Kidney (tissue), 14 donors: ENCODE results near the gene MLLT10. TPM values are rescaled to one million over a fixed set of nuclear protein-coding genes. Genes with fewer than 3 reads are reported as not detected.

Experiments used
- DNase-seq, 5 donors: peaks; one replicate each; pipeline ENCODE4 v3.0.0-alpha.2; 2013 to 2020
- FAIRE-seq: peaks from 2 replicates; lab custom pipeline; 2012; peaks lifted over from hg19 to GRCh38; lab: Jason Lieb, UNC
- H3K27ac ChIP-seq, 2 donors: one replicate each; pipeline ENCODE4 v1.7.0; 2013; ENCODE audit warnings: low read depth in 2 of 2, low read length in 2 of 2, inconsistent platforms in 1 of 2
- H3K27me3 ChIP-seq: one replicate; pipeline ENCODE4 v1.7.1; 2013; ENCODE audit warnings: low read length, inconsistent platforms; ENCODE audit not compliant: control insufficient read depth, insufficient read depth
- H3K36me3 ChIP-seq, 3 donors: one replicate each; pipeline versions ENCODE4 v1.7.0 to v1.7.1; 2013; ENCODE audit warnings: low read length in 3 of 3, control low read depth in 1 of 3, inconsistent platforms in 1 of 3; ENCODE audit not compliant: insufficient read depth in 3 of 3, control insufficient read depth in 2 of 3
- H3K4me1 ChIP-seq, 3 donors: one replicate each; pipeline versions ENCODE4 v1.7.0 to v1.7.1; 2013; ENCODE audit warnings: low read length in 3 of 3, inconsistent platforms in 1 of 3, low read depth in 1 of 3; ENCODE audit not compliant: control insufficient read depth in 2 of 3, insufficient read depth in 2 of 3
- H3K4me3 ChIP-seq, 3 donors: one replicate each; pipeline versions ENCODE4 v1.7.0 to v1.8.1; 2013; ENCODE audit warnings: low read length in 3 of 3, control low read depth in 1 of 3, inconsistent platforms in 1 of 3
- H3K9ac ChIP-seq, 3 donors: one replicate each; pipeline versions ENCODE4 v1.7.0 to v1.7.1; 2013; ENCODE audit warnings: low read length in 3 of 3, control low read depth in 1 of 3, inconsistent platforms in 1 of 3
- H3K9me3 ChIP-seq, 3 donors: one replicate each; pipeline versions ENCODE4 v1.7.0 to v1.7.1; 2013; ENCODE audit warnings: low read length in 3 of 3, control low read depth in 1 of 3, inconsistent platforms in 1 of 3; ENCODE audit not compliant: control insufficient read depth in 2 of 3, insufficient read depth in 1 of 3
- intact Hi-C: fragments of 100-400 bp; cut with DNase I; formaldehyde crosslinking; loops from one replicate; pipeline ENCODE4 v1.11.1; 2022
- polyA plus RNA-seq: library from polyadenylated mRNA; stranded (reverse); fragments of 350-450 nt; fragmentation: Illumina TruSeq; extraction: RNeasy Lipid Tissue Mini Kit (QIAGEN cat#74804); gene quantifications from one replicate; pipeline ENCODE4 v1.2.3, GENCODE V29; 2014; ENCODE audit warnings: low read depth, low replicate concordance; ENCODE audit not compliant: insufficient read depth
- total RNA-seq: library from RNA; stranded (reverse); fragmentation: NEBNext Ultra II Directional; extraction: Animal tissue kit (Norgen Biotek cat#: 25700); gene quantifications from one replicate; pipeline ENCODE4 v1.2.1, GENCODE V29; 2021
- TF ChIP-seq, protein P1 (sequence below): IDR thresholded peaks from 3 replicates; pipeline ENCODE4 v1.5.1; 2012; ENCODE audit warnings: mild to moderate bottlenecking, moderate library complexity, borderline replicate concordance; ENCODE audit not compliant: insufficient read depth; ENCODE audit errors: extremely low read depth
- donor health status: control.
- donor health status: control.
- donor health status: control.
- donor health status: control.
- donor health status: control.
- donor health status: DM: yes; HTN: yes; CAD: no.
- donor health status: Normal renal cell carcinoma (clear cell type).

Gene MLLT10
- total and polyA plus RNA-seq, 2 donors from 2014 or later = 11.0 to 54.2 TPM

DNA sequence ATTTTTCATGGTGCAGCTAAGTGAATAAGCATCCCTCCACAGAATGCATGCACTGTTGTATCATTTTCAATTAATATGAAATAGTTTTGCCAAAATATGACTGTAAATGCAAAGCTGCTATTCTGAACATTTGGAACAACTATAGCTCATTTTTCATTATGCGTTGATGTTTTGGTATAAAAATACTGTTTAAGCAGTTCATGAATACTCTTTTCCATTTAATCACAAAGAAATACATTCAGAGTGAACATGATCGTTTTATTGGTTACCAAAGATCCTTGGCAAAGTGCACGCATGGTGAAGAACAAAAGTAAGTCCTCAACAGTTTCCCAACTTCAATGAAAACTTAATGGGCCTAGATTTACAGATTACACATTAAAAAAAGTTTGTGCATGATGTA lies 41.6 kb upstream of the MLLT10 start:
- intact Hi-C loops = no loop called here
- Histone ChIP-seq H3K9ac (no peak overlapping the region), H3K9me3 (no peaks in the 10 kb centered on the region), H3K4me1 (peaks cover 0 to 2% (median 0%) of the 10 kb centered on the region in 3 donors), H3K27ac (no peak overlapping the region), H3K27me3 (no peaks in the 10 kb centered on the region), H3K4me3 (no peak overlapping the region), H3K36me3 (no peaks in the 10 kb centered on the region)
- TF ChIP-seq, protein P1, sequence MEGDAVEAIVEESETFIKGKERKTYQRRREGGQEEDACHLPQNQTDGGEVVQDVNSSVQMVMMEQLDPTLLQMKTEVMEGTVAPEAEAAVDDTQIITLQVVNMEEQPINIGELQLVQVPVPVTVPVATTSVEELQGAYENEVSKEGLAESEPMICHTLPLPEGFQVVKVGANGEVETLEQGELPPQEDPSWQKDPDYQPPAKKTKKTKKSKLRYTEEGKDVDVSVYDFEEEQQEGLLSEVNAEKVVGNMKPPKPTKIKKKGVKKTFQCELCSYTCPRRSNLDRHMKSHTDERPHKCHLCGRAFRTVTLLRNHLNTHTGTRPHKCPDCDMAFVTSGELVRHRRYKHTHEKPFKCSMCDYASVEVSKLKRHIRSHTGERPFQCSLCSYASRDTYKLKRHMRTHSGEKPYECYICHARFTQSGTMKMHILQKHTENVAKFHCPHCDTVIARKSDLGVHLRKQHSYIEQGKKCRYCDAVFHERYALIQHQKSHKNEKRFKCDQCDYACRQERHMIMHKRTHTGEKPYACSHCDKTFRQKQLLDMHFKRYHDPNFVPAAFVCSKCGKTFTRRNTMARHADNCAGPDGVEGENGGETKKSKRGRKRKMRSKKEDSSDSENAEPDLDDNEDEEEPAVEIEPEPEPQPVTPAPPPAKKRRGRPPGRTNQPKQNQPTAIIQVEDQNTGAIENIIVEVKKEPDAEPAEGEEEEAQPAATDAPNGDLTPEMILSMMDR = no peak
- no peak for FAIRE-seq
- no peak for DNase-seq

DNA sequence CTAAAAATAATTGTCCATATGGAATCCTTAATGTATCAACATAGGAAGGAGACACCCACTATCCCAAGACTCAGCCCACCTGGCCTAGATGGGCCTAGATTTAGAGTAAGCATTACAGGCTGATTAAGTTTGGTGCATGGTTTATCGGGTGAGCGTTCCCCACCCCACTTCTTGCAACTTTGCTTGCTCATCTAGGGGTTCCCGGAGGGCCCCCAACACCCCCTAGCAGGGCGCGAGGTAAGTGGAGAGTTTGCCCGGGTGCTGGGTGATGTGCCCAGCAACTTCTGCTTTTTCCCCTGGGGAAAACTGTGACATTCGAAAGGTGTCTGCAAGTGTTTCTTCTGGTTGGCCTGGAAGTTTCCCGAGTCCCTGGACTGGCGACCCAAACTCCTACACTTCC lies 40.2 kb upstream of the MLLT10 start:
- intact Hi-C loops = no loop called here
- no peak overlapping the region for H3K27ac ChIP-seq
- peaks cover 0 to 2% (median 0%) of the 10 kb centered on the region in 3 donors for H3K4me1 ChIP-seq
- TF ChIP-seq, protein P1 = no peak
- no peaks in the 10 kb centered on the region for H3K27me3 ChIP-seq
- peak overlapping the region in 2 of 3 donors; percentile 27 to 60 for H3K9ac ChIP-seq
- peak overlapping the region; percentile 65 to 92 (median 90) for H3K4me3 ChIP-seq
- no peak for FAIRE-seq
- no peaks in the 10 kb centered on the region for H3K36me3 ChIP-seq
- no peaks in the 10 kb centered on the region for H3K9me3 ChIP-seq
- peak in 1 of 5 donors; percentile 52 for DNase-seq

DNA sequence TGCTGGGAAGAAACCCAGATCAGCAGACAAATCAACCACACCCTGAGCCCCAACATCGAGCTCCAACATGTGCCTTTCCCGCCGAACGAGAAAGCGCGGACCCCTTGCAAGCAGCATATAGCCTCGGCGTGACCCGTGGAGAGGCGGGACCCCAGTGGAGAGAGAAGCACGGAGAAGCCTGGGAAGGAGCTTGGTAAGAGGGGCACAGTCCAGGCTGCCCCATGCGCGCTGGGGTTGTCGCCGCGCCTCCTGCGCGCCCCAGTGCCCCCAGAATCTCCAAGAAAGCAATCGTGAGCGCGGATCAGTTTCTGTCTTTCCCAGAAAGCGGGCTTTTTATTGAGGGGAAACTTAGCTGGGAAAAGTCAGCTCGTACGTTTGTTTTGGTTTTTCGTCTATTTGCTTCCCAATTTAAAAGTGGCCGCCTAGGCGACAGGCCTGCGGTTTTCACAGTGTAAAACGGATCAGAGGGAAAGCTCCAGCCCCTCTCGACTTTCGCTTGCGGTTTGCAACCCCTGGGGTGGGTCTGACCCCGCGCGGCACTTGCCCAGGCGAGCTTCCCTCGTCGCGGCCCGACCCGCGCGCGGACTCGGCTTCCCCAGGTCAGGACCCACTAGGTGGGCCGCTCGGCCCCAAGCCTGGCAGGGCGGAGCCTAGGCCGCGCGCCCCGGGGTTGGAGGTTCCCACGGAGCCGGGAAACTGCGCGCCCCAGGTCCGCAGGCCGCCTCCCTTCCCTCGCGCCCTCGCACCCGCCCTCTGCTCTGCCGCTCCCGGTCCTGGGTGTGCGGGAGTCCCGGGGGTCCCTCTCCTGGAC lies 39.6 kb upstream of the MLLT10 start:
- peaks cover 0 to 4% (median 2%) of the 10 kb centered on the region in 3 donors for H3K4me1 ChIP-seq
- peak; percentile 51 to 81 (median 75) for DNase-seq
- H3K27ac ChIP-seq = peak overlapping the region; percentile 7 to 54
- intact Hi-C loops = no loop called here
- TF ChIP-seq, protein P1 = no peak
- H3K27me3 ChIP-seq = no peaks in the 10 kb centered on the region
- FAIRE-seq = no peak
- H3K36me3 ChIP-seq = no peaks in the 10 kb centered on the region
- H3K4me3 ChIP-seq = peak overlapping the region; percentile 72 to 92 (median 90)
- H3K9me3 ChIP-seq = no peaks in the 10 kb centered on the region
- H3K9ac ChIP-seq = peak overlapping the region; percentile 11 to 68 (median 60)
